CD4-positive, alpha-beta T cell treated with Interleukin-6 for 4 hours (primary cell): ENCODE data around the gene PREP.
"Not testable (repeated sequence)": the region's sequence is repeated elsewhere in the genome, so short reads cannot be mapped to it uniquely, and the experiment has no call there.

Experiments used
- DNase-seq: peaks from one replicate; pipeline ENCODE4 v3.0.0-alpha.2; 2020; ENCODE audit warnings: mixed read lengths

Gene PREP

DNA sequence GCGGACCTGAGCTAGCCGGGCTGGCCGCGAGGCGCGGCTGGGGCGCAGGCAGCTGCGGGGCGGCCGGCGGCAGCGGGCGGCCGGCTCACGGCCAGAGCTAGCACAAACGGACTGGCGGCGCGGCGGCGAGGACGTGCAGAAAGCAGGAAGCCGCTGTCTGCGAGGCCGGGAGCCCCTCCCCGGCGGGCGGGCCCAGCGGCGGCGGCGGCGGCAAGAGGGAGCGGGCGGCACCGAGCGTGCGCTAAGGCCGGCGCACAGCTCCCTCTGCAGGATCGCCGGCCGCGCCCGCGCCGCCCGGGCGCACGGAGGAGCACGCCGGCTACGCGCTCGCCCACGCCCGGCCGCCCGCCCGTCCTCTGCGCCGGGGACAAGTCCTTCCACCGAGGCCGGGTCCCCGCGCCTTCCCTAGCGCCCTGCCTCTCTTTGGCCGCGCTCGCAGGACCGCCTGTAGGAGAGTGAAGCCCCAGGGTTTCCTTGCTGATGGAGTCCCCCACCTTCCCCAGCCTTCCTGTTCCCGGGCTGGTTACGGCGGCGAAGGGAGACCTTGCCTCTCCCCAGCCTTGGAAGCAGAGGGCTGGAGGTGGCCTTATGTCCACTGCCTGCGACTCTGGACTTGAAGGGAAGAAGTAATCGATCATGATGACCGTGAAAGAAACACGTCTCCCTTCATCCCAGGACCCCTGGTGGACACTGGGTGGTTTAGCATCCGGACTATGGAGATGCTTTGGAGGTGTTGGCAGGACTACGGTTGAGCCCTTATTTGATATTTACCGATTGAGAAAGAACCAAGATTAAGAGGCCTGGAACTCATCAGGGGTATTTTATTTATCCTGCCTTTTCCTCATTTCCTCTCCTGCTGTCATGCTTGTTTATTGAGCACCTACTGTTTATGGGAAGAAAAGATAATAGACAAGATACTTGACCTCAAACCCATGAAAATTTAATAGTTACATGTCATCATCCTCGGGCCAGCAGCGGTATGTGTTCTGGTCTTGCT, at the start of gene PREP:
Gene PREP (minus strand): TSS at position 144 of the 997 bp plus-strand sequence. CDS start 191 bp downstream, outside the sequence.
- DNase-seq, result peak; percentile 85

DNA sequence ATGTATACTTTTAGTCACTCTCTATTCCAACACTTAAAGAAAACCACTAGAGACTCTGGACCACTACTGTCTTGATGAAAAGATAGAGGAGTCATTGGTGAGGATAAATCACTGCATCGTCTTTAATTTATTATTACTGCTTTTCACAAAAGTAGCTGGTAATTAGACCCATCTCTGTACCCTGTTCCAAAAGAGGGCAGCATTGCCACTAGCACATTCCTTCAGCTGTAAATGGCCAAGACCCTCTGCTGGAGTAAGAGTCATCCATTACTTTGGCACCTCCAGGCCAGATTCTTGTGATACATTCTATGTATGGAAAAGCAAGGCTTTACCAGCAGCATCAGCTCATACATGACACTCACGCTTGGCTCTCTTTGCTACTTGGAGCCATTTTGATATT, 49.5 kb upstream of the PREP start:
- no peak for DNase-seq

DNA sequence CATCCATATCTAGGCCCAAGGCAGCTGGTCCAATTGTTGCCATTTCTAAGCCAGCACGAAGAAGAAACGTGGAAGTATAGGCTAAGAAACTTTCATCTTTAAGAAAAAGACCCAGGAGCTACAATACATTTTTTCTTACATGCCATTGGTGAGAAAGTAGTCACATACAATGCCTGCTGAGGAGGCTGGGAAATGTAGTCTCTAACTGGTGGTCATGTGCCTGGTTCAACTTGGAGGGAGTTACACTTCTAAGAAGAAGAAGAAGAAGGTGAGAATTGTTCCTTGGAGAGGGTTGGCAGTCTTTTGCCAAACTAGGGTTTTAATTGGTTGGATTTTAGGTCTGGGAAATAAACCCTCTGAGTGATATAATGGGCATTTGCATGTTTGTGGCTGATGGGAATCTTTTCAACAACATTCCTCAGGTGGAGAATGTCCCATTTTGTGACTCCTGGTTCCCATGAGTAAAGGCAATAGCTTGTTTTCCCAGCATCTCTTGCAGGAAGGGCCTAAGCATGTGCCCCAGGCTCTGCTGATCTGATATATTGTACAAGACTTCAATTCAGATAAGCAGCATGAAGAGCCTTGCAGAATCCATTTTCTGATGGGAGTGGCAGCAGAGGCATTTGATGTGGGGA, 47.0 kb upstream of the PREP start:
- no peak for DNase-seq

DNA sequence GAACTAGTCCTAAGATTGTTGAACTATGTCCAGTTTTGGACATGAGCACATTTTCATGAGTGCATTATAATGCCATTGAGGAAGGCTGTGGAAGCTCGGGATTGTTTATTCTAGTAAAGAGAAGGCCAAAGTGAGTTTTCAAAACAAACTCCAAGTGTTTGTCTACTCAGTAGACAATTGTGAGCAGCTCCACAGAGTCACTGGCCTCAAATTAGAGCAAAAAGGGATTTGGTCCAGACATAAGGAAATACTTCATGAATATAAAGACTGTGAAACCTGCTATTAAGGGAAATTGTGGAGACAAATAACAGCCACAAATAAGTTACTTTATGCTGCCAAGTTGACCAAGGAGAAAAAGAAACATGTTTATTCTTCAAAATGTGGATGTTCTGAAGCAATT, 42.6 kb upstream of the PREP start:
- no peak for DNase-seq

- DNase-seq, result no peak
Measured at GRCh38 chr6:105443941-105444340, 41.1 kb upstream of the PREP start.

- no peak for DNase-seq
Measured at GRCh38 chr6:105442369-105442768, 39.5 kb upstream of the PREP start.

- no peak for DNase-seq
Measured at GRCh38 chr6:105437236-105437635, 34.4 kb upstream of the PREP start.

DNA sequence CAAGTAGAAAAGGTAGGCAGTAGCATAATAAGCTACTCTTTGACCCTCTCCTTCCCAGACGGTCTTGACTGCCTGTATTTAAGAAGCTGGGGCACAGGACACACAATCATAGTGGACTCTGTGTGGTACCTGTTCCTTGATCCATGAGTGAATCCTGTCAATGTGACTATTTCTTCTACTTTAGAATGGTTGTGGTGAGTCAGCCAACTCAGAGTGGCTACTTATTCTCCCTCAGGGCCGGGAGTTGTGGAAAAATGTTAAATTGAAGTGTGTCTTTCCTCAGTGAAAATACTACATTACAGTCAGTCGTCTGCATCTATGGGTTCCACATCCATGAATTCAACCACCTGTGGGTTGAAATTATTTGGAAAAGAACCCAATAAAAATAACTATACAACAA, 30.8 kb upstream of the PREP start:
- no peak for DNase-seq

DNA sequence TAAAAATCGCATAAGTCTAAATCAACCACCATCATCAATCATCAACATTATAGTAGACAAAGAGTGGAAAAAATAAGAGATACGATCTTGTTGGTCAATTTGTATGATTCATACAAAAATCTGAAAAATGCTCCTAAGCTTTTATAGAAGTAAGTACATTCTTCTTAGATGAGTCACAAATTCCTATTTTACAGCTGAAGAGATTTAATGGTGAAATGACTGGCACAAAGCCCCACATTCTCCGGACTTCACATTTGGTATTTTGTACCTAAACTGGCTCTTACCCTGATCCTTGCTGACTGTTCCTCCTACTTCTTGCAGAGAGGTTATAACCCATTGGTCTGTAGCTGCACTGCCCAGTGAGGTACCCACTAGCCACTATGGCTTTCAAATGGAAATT, 29.9 kb upstream of the PREP start:
- DNase-seq, result no peak

DNA sequence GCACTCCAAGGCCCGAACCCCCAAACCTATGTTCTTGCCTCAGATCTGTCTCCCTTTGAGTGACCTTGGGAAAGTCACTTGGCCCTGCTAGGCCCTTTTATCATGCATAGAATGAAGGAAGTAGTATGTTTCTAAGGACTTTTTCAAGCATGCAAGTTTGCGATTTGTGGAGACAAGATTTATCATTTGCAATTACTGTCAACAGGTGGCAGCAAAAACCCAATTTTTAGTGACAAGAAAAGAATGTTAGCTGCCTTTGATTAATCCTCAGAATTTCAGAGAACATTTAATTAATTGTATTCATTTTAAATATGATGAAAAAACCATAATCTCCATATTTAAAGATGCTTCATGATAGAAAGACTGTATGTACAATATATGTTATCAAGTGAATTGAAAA, 28.3 kb upstream of the PREP start:
- DNase-seq, result peak; percentile 12

DNA sequence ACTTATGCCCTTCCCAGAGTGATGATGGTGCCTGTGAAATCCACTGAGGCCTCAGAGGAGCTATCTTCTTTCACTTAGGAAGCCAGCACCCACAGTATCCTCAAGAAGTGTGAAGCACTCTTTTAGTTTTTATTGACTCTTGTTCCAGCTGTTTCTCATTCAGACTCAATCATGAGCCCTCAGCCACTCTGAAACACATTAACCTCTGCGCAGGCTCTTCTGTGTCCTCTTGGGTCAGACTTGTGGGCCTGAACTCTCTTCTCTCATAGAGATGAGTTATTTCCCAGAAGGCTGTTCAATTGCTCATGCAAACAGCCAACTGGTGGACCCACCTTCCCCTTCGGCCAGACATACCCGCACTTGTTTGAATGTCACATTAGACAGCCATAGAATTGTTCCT, 27.8 kb upstream of the PREP start:
- no peak for DNase-seq

DNA sequence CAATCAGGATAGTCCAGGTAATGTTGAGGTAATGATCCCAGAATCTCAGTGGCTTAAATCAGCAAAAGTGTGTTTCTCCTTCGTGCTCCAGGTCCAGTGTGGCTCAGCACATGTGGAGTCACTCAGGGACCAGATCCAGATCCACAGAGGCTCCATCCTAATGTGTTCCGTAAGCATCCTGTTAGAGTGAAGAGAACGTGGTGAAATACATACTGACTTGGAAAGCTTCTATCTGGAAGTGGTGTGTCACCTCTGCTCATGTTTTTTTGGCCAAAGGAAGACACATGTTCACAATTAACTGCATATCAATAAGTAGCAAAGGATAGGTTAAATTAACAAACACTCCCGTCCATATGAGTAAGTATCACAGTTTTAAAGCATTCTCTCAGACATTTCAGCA, 26.8 kb upstream of the PREP start:
- no peak for DNase-seq

- DNase-seq, result no peak
Measured at GRCh38 chr6:105428342-105428957, 25.6 kb upstream of the PREP start.

GRCh38 chr6:105424175-105424783, 21.4 kb upstream of the PREP start:
- peak; percentile 55 for DNase-seq

DNA sequence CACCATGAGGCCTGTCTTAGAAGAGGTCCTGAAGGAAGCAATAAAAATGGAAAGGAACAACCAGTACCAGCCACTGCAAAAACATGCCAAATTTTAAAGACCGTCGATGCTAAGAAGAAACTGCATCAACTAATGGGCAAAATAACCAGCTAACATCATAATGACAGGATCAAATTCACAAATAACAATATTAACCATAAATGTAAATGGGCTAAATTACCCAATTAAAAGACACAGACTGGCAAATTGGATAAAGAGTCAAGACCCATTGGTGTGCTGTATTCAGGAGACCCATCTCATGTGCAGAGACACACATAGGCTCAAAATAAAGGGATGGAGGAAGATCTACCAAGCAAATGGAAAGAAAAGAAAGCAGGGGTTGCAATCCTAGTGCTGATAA, 14.1 kb upstream of the PREP start:
- not testable (repeated sequence) for DNase-seq

DNA sequence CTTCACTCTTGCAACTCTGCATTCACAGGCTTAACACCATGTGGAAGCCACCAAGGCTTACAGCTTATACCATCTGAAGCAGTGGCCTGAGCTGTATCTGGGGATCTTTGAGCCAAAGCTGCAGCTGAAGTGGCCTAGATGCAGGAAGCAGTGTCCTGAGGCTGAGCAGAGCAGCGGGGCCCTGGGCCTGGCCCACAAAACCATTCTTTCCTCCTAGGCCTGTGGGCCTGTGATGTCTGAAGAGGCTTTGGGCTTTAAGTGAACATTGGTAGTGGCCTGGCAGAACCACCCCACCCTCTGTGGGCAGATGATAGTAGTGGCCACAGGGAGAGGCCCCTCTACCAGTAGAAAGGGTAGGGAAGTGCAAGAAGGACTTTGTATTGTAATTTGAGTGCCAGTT, 6.9 kb upstream of the PREP start:
- no peak for DNase-seq

DNA sequence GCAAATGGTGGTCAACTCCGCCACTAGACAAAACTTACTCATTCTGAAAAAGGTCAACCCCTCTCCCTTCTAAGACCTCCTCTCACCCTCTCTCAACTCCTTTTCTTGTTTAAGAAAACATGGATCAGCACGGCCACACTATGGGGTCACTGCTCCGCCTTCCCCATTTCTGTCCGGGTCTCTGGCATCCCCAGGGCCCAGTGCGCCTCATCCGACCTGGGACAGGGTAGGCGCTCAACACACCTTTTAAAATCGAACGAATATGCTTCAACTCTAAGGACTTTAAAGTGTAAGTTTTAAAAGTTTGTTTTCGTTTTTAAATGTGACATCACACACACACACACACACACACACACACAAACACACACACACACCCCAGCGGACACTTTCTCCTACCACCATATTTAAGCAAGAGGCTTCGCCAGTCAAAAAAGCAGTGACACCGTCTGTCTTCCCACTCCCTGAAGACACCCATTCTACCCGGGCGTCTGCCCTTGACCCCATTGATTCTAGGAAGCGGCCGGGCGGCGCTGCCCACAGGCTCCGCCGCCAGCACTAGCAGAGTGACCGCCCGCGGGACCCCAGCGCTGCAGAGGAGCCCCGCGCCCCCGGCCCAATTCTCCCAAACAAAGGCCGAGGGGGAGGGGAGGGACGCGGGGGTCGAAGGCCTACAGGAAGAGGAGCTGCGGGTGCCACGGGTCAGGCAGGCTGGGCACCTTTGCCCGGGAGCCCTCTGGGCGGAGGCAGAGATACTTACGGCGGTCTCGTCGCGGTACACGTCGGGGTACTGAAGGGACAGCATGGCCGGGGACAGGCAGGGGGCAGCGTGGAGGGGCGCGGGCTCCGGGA, 568 bp downstream of the PREP start:
- DNase-seq, result peak; percentile 23

GRCh38 chr6:105401247-105402089, 1.4 kb downstream of the PREP start:
- no peak for DNase-seq

DNA sequence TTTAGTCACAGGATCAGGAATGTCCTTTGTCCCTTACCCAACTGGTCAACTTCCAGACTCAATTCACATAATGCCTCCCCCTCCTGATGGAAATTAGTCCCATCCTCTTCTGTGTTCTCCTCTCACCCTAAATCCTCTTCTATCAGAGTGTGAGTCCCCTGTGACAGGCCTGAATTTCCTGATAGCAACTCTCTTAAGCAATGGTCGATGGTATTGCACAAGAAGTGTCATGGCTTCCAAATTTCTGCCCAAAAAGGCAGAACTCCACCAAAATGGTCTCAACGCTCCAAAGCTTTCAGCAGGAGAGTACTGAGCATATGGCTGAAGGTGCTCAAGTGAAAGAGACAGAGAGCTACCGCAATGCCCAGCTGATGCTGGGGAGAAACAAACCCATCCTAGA, 2.4 kb downstream of the PREP start:
- no peak for DNase-seq

DNA sequence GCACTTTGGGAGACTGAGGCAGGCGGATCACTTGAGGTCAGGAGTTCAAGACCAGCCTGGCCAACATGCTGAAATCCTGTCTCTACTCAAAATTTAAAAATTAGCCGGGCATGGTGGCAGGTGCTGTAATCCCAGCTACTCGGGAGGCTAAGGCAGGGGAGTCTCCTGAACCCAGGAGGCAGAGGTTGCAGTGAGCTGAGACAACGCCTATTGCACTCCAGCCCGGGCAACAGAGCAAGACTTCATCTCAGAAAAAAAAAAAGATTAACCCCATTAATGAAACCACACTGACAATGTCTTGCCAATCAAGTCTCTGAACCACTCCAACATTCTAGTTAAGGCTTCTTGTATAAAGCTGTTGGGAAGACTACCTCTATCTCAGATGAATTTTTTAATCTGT, 4.0 kb downstream of the PREP start:
- DNase-seq, result no peak

DNA sequence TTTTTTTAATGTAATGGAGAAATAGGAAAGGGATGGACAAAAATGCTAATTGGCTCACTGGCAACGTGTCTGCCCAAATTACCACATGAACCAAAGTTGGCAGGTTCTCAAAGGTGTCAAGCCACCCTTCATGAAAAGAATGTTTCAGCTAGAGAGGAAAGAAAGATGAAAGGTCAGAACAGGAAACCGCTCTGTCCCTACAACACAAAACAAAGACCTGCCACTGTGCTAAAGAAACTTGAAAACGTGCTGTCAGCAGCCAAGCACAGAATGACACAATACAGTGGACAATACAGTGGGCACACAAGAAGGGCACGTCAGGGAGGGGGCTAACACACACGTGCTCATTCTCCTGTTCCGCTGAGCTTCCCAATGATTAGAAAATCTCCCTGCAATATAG, 4.9 kb downstream of the PREP start:
- no peak for DNase-seq
